ENCODE data around the gene GRID1.

GRID1 gene

GRCh38 chr10:85900487-85900886 is 466.1 kb downstream of the GRID1 start:
- DNase-seq (ENCODE audit: low read depth), result no peak
- TF ChIP-seq CTCF (IDR thresholded peaks at IDR 0.05; ENCODE audit: control insufficient read depth, extremely low read depth, insufficient read depth), result no peak
- no peak overlapping the region for H3K4me3 ChIP-seq (ENCODE audit: low read depth, low read length)

GRCh38 chr10:85900061-85900460 is 466.5 kb downstream of the GRID1 start:
- H3K4me3 ChIP-seq (ENCODE audit: low read depth, low read length), result no peak overlapping the region
- no peak for TF ChIP-seq CTCF (IDR thresholded peaks at IDR 0.05; ENCODE audit: control insufficient read depth, extremely low read depth, insufficient read depth)
- no peak for DNase-seq (ENCODE audit: low read depth)

GRCh38 chr10:85891472-85891871 is 475.1 kb downstream of the GRID1 start:
- no peak for DNase-seq (ENCODE audit: low read depth)
- TF ChIP-seq CTCF (IDR thresholded peaks at IDR 0.05; ENCODE audit: control insufficient read depth, extremely low read depth, insufficient read depth), result no peak
- H3K4me3 ChIP-seq (ENCODE audit: low read depth, low read length), result no peak overlapping the region

GRCh38 chr10:85888559-85888958 is 478.0 kb downstream of the GRID1 start:
- TF ChIP-seq CTCF (IDR thresholded peaks at IDR 0.05; ENCODE audit: control insufficient read depth, extremely low read depth, insufficient read depth), result no peak
- DNase-seq (ENCODE audit: low read depth), result no peak
- no peak overlapping the region for H3K4me3 ChIP-seq (ENCODE audit: low read depth, low read length)

GRCh38 chr10:85888004-85888403 is 478.6 kb downstream of the GRID1 start:
- DNase-seq (ENCODE audit: low read depth), result no peak
- TF ChIP-seq CTCF (IDR thresholded peaks at IDR 0.05; ENCODE audit: control insufficient read depth, extremely low read depth, insufficient read depth), result no peak
- H3K4me3 ChIP-seq (ENCODE audit: low read depth, low read length), result no peak overlapping the region

GRCh38 chr10:85874208-85874607 is 492.4 kb downstream of the GRID1 start:
- H3K4me3 ChIP-seq (ENCODE audit: low read depth, low read length), result no peak overlapping the region
- no peak for TF ChIP-seq CTCF (IDR thresholded peaks at IDR 0.05; ENCODE audit: control insufficient read depth, extremely low read depth, insufficient read depth)

GRCh38 chr10:85873063-85873462 is 493.5 kb downstream of the GRID1 start:
- no peak for TF ChIP-seq CTCF (IDR thresholded peaks at IDR 0.05; ENCODE audit: control insufficient read depth, extremely low read depth, insufficient read depth)
- no peak for DNase-seq (ENCODE audit: low read depth)
- no peak overlapping the region for H3K4me3 ChIP-seq (ENCODE audit: low read depth, low read length)

More at GRCh38 chr10:85874208-85874607, 492.4 kb downstream of the GRID1 start:
- no peak for DNase-seq (ENCODE audit: low read depth)
